OCI-LY7 (cell line): ENCODE measurements around the gene RCL1. TPM values are rescaled to one million over a fixed set of nuclear protein-coding genes. Genes with fewer than 3 reads are reported as not detected.

Experiments
- BruUV-seq: library from RNA; stranded (reverse); fragments of 400-500 nt; replicated peaks from 2 replicates; lab custom pipeline; 2021; lab: Mats Ljungman, UMichigan
- CTCF ChIA-PET: fragments of 300-600 bp; sonication (Branson Sonifier 250); formaldehyde crosslinking; loops from one replicate; lab custom pipeline; 2022; ENCODE audit warnings: antibody characterized with exemption; ENCODE audit not compliant: unreplicated experiment; lab: Charles Lee
- POLR2A ChIA-PET: fragments of 300-600 bp; sonication (Branson Sonifier 250); formaldehyde crosslinking; loops from one replicate; lab custom pipeline; 2022; ENCODE audit warnings: antibody characterized with exemption; lab: Charles Lee
- DNase-seq: peaks from one replicate; pipeline ENCODE4 v3.0.0-alpha.2; 2015; ENCODE audit warnings: low spot score
- H2AFZ ChIP-seq: fragments of 200-600 bp; sonication (generic), shearing (Covaris generic); 2 replicates; pipeline ENCODE4 v1.6.1; 2014; ENCODE audit warnings: mild to moderate bottlenecking, antibody characterized with exemption, low read length, moderate library complexity
- H3K27ac ChIP-seq: fragments of 200-600 bp; sonication (generic); 2 replicates; pipeline ENCODE4 v1.5.1; 2014; ENCODE audit warnings: mixed run types, low read depth, mild to moderate bottlenecking, moderate library complexity, low read length, inconsistent platforms; ENCODE audit not compliant: poor library complexity, severe bottlenecking
- H3K36me3 ChIP-seq: fragments of 200-600 bp; sonication (generic); 2 replicates; pipeline ENCODE4 v1.6.1; 2014; ENCODE audit warnings: mild to moderate bottlenecking, antibody characterized with exemption, low read length, moderate library complexity, mixed read lengths; ENCODE audit not compliant: insufficient read depth
- H3K4me1 ChIP-seq: fragments of 200-600 bp; sonication (generic); 2 replicates; pipeline ENCODE4 v1.5.1; 2014; ENCODE audit warnings: mild to moderate bottlenecking, low read length; ENCODE audit not compliant: insufficient read depth, poor library complexity, severe bottlenecking
- H3K4me2 ChIP-seq: fragments of 200-600 bp; sonication (generic); 2 replicates; pipeline ENCODE4 v1.6.1; 2014; ENCODE audit warnings: mild to moderate bottlenecking, low read length
- H3K4me3 ChIP-seq: fragments of 200-600 bp; sonication (generic); 2 replicates; pipeline ENCODE4 v1.5.1; 2014; ENCODE audit warnings: mild to moderate bottlenecking, low read depth, low read length; ENCODE audit not compliant: poor library complexity, severe bottlenecking
- H3K79me2 ChIP-seq: fragments of 200-600 bp; sonication (generic); 2 replicates; pipeline ENCODE4 v1.6.1; 2016; ENCODE audit warnings: low read depth, mild to moderate bottlenecking, low read length, moderate library complexity, mixed read lengths; ENCODE audit not compliant: insufficient read depth
- H3K9me2 ChIP-seq: fragments of 200-600 bp; sonication (generic); 2 replicates; pipeline ENCODE4 v1.6.1; 2016; ENCODE audit warnings: mild to moderate bottlenecking, low read length, mixed read lengths; ENCODE audit not compliant: insufficient read depth
- H3K9me3 ChIP-seq: fragments of 200-600 bp; sonication (generic); 2 replicates; pipeline ENCODE4 v1.6.1; 2014; ENCODE audit warnings: mild to moderate bottlenecking, mixed run types, low read length, mixed read lengths
- H4K20me1 ChIP-seq: fragments of 200-600 bp; sonication (generic); 2 replicates; pipeline ENCODE4 v1.6.1; 2014; ENCODE audit warnings: mild to moderate bottlenecking, antibody characterized with exemption, low read length, moderate library complexity, mixed read lengths; ENCODE audit not compliant: insufficient read depth
- CTCF ChIP-seq: fragments of 200-600 bp; sonication (generic); conservative IDR thresholded peaks from 2 replicates; pipeline ENCODE4 v1.5.1; 2014; ENCODE audit warnings: mild to moderate bottlenecking, antibody characterized with exemption, low read length, moderate library complexity, mixed read lengths
- EZH2phosphoT487 ChIP-seq: fragments of 200-600 bp; sonication (generic); IDR thresholded peaks from 2 replicates; pipeline ENCODE4 v1.6.1; 2018; ENCODE audit warnings: low read depth, borderline replicate concordance, mild to moderate bottlenecking, mixed run types, antibody characterized with exemption, low read length, moderate library complexity, mixed read lengths
- intact Hi-C: fragments of 100-400 bp; cut with micrococcal nuclease; formaldehyde crosslinking; loops from one replicate; pipeline ENCODE4 v1.10.0; 2022; ENCODE audit not compliant: unreplicated experiment
- total RNA-seq, 2 experiments: library from RNA; depleted of rRNA in 1 of 2; stranded (reverse); fragments of >200 nt in 1 of 2; shearing (Covaris generic) in 1 of 2; gene quantifications; 2 replicates each; pipeline ENCODE4 v1.2.3, GENCODE V29; 2014 to 2022

Gene RCL1
- total RNA-seq, 2 experiments from 2014 or later = 27.5 to 31.3 TPM

- H2AFZ ChIP-seq = no peak overlapping the region
- TF ChIP-seq EZH2phosphoT487 (no peak), CTCF (no peak)
- no peak for DNase-seq
- peaks cover 18% of the 10 kb centered on the region for H3K9me3 ChIP-seq
- no peak overlapping the region for H3K27ac ChIP-seq
- ChIA-PET POLR2A (interaction anchor here (0.6 to 2.3 kb wide), 5 partner anchors 12 to 75 kb away, joined by 3 to 15 read pairs (median 4); no protein-coding TSS in a partner anchor), CTCF (no interaction called here)
- H3K4me1 ChIP-seq = peaks cover 47% of the 10 kb centered on the region
- no peaks in the 10 kb centered on the region; the same call in 1 of the 2 replicates for H4K20me1 ChIP-seq
- peak overlapping the region; percentile 61 for H3K4me2 ChIP-seq
- no peak overlapping the region for H3K4me3 ChIP-seq
- intact Hi-C loops = no loop called here
- peaks cover 14% of the 10 kb centered on the region for H3K36me3 ChIP-seq
- H3K9me2 ChIP-seq = no peaks in the 10 kb centered on the region
- H3K79me2 ChIP-seq = peaks cover 94% of the 10 kb centered on the region
- BruUV-seq = no TSS peak
Observed at GRCh38 chr9:4811824-4812223, 19.1 kb downstream of the RCL1 start.

DNA sequence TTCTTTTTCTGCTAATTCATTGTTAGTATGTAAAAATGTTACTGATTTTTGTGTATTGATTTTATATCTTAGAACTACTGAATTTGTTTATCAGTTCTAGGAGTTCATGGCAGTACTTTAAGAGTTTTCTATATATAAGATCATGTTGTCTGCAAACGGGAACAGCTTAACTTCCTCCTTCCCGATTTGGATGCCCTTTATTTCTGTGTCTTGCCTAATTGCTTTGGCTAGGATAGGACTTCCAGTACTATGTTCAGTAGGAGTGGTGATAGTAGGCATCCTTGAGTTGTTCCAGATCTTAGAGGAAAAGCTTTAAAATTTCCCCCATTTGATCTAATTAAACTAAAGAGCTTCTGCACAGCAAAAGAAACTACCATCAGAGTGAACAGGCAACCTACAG lies 20.1 kb downstream of the RCL1 start:
- intact Hi-C loops = no loop called here

More for the DNA sequence above, 20.1 kb downstream of the RCL1 start:
- Histone ChIP-seq H3K79me2 (peaks cover 94% of the 10 kb centered on the region), H3K4me1 (peaks cover 47% of the 10 kb centered on the region), H3K4me3 (peak overlapping the region; percentile 47), H3K9me2 (no peaks in the 10 kb centered on the region), H3K36me3 (peaks cover 14% of the 10 kb centered on the region), H3K4me2 (peak overlapping the region; percentile 61), H3K27ac (peak overlapping the region; percentile 72), H4K20me1 (no peaks in the 10 kb centered on the region; the same call in 1 of the 2 replicates), H2AFZ (no peak overlapping the region), H3K9me3 (peaks cover 7% of the 10 kb centered on the region; the same call in 1 of the 2 replicates)
- ChIA-PET POLR2A (interaction anchor here (0.6 to 2.3 kb wide), 11 partner anchors 9 to 1969 kb away, joined by 3 to 15 read pairs (median 4); partner anchors contain the start of gene PUM3), CTCF (no interaction called here)
- no peak for DNase-seq
- TF ChIP-seq CTCF (no peak), EZH2phosphoT487 (no peak)
- BruUV-seq = no TSS peak
